Prostate gland (tissue), 2 donors: ENCODE data around the gene IRAG1. TPM values are rescaled to one million over a fixed set of nuclear protein-coding genes. Genes with fewer than 3 reads are reported as not detected.

ENCODE experiments used
- DNase-seq: peaks from one replicate; pipeline ENCODE4 v3.0.0-alpha.2; 2019; ENCODE audit warnings: low spot score
- H3K27ac ChIP-seq, 2 donors: fragments of 200-600 bp; sonication (generic); 2 replicates each; pipeline ENCODE4 v1.5.1; 2017 to 2019
- H3K27me3 ChIP-seq: fragments of 200-600 bp; sonication (generic); replicated peaks from 2 replicates; pipeline ENCODE4 v1.5.1; 2019; ENCODE audit not compliant: insufficient read depth
- H3K36me3 ChIP-seq, 2 donors: fragments of 200-600 bp; sonication (generic); 1 replicate in 1 of 2; 2 replicates in 1 of 2; pipeline versions ENCODE4 v1.5.1 to v1.8.1; 2017 to 2019
- H3K4me1 ChIP-seq: fragments of 200-600 bp; sonication (generic); replicated peaks from 2 replicates; pipeline ENCODE4 v1.5.1; 2019
- H3K4me3 ChIP-seq, 2 donors: fragments of 200-600 bp; sonication (generic); 2 replicates each; pipeline ENCODE4 v1.5.1; 2017 to 2019
- H3K9me3 ChIP-seq: fragments of 200-600 bp; sonication (generic); 2 replicates; pipeline ENCODE4 v1.5.1; 2017
- CTCF ChIP-seq, 4 experiments: fragments of 200-600 bp in 2 of 4; fragments of 450-650 bp in 2 of 4; sonication (generic) in 2 of 4; IDR thresholded peaks; 1 replicate in 3 of 4; 2 replicates in 1 of 4; pipeline ENCODE4 v1.5.1; 2016 to 2019; ENCODE audit warnings: antibody characterized with exemption in 4 of 4, mild to moderate bottlenecking in 2 of 4, moderate library complexity in 2 of 4
- POLR2A ChIP-seq: fragments of 450-650 bp; IDR thresholded peaks from one replicate; pipeline ENCODE4 v1.6.1; 2016; ENCODE audit warnings: antibody characterized with exemption, mild to moderate bottlenecking
- POLR2AphosphoS5 ChIP-seq: sonication (generic); formaldehyde crosslinking; IDR thresholded peaks from one replicate; pipeline ENCODE4 v1.6.1; 2017; ENCODE audit warnings: antibody characterized with exemption
- WGBS: methylation state at CpG from one replicate; pipeline ENCODE4 v1.1.5; 2018; 5-methylcytosine and 5-hydroxymethylcytosine counted together
- intact Hi-C: fragments of 100-400 bp; cut with DNase I; formaldehyde crosslinking; loops from one replicate; pipeline ENCODE4 v1.14.2; 2022
- total RNA-seq, 2 donors: library from RNA; depleted of rRNA; stranded (reverse); fragments of >200 nt; gene quantifications; one replicate each; pipeline ENCODE4 v1.1.0, GENCODE V29; 2016

Gene IRAG1
- total RNA-seq, 2 donors from 2014 or later: 14.7 to 43.6 TPM

DNA sequence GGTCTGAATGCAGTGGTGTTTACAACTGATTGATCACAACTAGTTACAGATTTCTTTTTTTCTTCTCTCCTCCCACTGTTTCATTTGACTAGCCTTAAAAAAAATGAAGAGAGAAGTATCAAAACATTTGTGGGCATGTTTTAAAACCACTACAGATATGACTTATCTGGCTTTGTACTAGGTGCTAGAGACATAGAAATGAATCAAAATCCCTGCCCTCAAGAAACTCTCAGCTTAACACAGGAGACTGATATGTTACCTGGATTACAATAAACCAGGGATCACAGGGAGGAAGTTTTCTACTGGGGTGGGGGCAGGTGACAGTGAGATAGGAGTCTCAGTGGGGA is 32.3 kb upstream of the IRAG1 start:
- intact Hi-C loops: loop anchor here (5.0 kb wide), 3 partner anchors 34 to 149 kb away; partner anchors contain the start of gene IRAG1
- Histone ChIP-seq H3K27me3 (no peaks in the 10 kb centered on the region), H3K36me3 (no peaks in the 10 kb centered on the region), H3K4me1 (no peaks in the 10 kb centered on the region), H3K4me3 (no peak overlapping the region), H3K27ac (no peak overlapping the region), H3K9me3 (no peaks in the 10 kb centered on the region)
- no peak for TF ChIP-seq POLR2A
- TF ChIP-seq POLR2AphosphoS5: no peak
- DNase-seq: no peak

- H3K9me3 ChIP-seq: no peaks in the 10 kb centered on the region
- H3K27ac ChIP-seq: no peak overlapping the region
- H3K36me3 ChIP-seq: no peaks in the 10 kb centered on the region
- intact Hi-C loops: loop anchor here (5.0 kb wide), 3 partner anchors 33 to 148 kb away; partner anchors contain the start of gene IRAG1
- no peaks in the 10 kb centered on the region for H3K27me3 ChIP-seq
- no peak for DNase-seq
- no peak overlapping the region for H3K4me3 ChIP-seq
- WGBS: 93% methylated on average over 9 of the region's 9 CpGs
- no peaks in the 10 kb centered on the region for H3K4me1 ChIP-seq
- TF ChIP-seq POLR2A (no peak), POLR2AphosphoS5 (no peak), CTCF (IDR thresholded peaks at IDR 0.05) (no peak)
Measured at GRCh38 chr11:10725114-10725906, 31.8 kb upstream of the IRAG1 start.

DNA sequence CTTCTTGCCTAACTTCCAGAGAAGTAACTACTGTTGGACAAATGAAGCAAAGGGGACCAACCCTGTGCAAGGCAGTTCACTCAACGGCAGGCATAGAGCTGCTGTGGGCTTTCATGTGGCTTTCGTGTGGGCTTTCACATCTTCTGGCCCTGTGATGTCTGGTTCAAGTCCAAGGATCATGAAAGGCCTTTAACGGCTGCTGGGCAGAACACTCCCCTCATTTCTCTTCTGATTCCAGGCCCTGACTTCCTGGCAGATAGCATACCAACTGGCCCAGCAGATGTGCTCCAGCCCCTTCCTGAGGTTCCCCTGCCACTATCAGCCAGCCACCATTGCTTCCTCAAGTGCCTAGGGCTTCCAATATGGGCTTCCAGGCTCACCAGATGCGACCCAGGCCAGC is 28.8 kb upstream of the IRAG1 start:
- no peak for TF ChIP-seq CTCF (IDR thresholded peaks at IDR 0.05)
- TF ChIP-seq POLR2AphosphoS5: no peak
- no peak for TF ChIP-seq POLR2A
- H3K27ac ChIP-seq: no peak overlapping the region
- no peaks in the 10 kb centered on the region for H3K9me3 ChIP-seq
- WGBS: 76% methylated on average over 4 of the region's 4 CpGs
- DNase-seq: no peak
- H3K27me3 ChIP-seq: no peaks in the 10 kb centered on the region
- no peaks in the 10 kb centered on the region for H3K36me3 ChIP-seq
- intact Hi-C loops: no loop called here
- H3K4me3 ChIP-seq: no peak overlapping the region
- H3K4me1 ChIP-seq: no peaks in the 10 kb centered on the region

- intact Hi-C loops: no loop called here
- TF ChIP-seq POLR2A: no peak
- no peak for TF ChIP-seq POLR2AphosphoS5
- no peak for TF ChIP-seq CTCF (IDR thresholded peaks at IDR 0.05)
Measured at GRCh38 chr11:10720881-10721376, 27.4 kb upstream of the IRAG1 start.

GRCh38 chr11:10719616-10720015 is 26.1 kb upstream of the IRAG1 start:
- DNase-seq: no peak

More at GRCh38 chr11:10720881-10721376, 27.4 kb upstream of the IRAG1 start:
- Histone ChIP-seq H3K9me3 (no peaks in the 10 kb centered on the region), H3K27me3 (no peaks in the 10 kb centered on the region), H3K4me1 (no peaks in the 10 kb centered on the region), H3K4me3 (no peak overlapping the region), H3K27ac (no peak overlapping the region), H3K36me3 (no peaks in the 10 kb centered on the region)
- no peak for DNase-seq
- 90% methylated on average over 2 of the region's 2 CpGs for WGBS

More at GRCh38 chr11:10719616-10720015, 26.1 kb upstream of the IRAG1 start:
- Histone ChIP-seq H3K36me3 (no peaks in the 10 kb centered on the region), H3K27ac (no peak overlapping the region), H3K9me3 (no peaks in the 10 kb centered on the region), H3K4me3 (no peak overlapping the region), H3K4me1 (no peaks in the 10 kb centered on the region), H3K27me3 (no peaks in the 10 kb centered on the region)
- no peak for TF ChIP-seq POLR2A
- no peak for TF ChIP-seq CTCF (IDR thresholded peaks at IDR 0.05)
- no peak for TF ChIP-seq POLR2AphosphoS5
- 91% methylated on average over 2 of the region's 2 CpGs for WGBS
- intact Hi-C loops: no loop called here
